Calu3 (cell line): ENCODE measurements around the gene TMEM181. TPM values are rescaled to one million over a fixed set of nuclear protein-coding genes. Genes with fewer than 3 reads are reported as not detected.

Source experiments
- BruUV-seq: library from RNA; stranded (reverse); fragments of 400-500 nt; replicated peaks from 2 replicates; lab custom pipeline; 2021; lab: Mats Ljungman, UMichigan
- CTCF ChIA-PET: fragments of 300-600 bp; sonication (Branson Sonifier 250); formaldehyde crosslinking; loops from one replicate; lab custom pipeline; 2022; ENCODE audit warnings: antibody characterized with exemption; lab: Charles Lee
- DNase-seq: peaks from one replicate; pipeline ENCODE4 v3.0.0; 2022
- H3K27ac Mint-ChIP-seq: one replicate; pipeline ENCODE4 v1.8.0; 2022; ENCODE audit warnings: mixed read lengths; ENCODE audit not compliant: unreplicated experiment
- H3K27me3 Mint-ChIP-seq: one replicate; pipeline ENCODE4 v1.8.0; 2022; ENCODE audit warnings: mixed read lengths; ENCODE audit not compliant: unreplicated experiment
- H3K36me3 Mint-ChIP-seq: one replicate; pipeline ENCODE4 v1.8.0; 2022; ENCODE audit warnings: mild to moderate bottlenecking, moderate library complexity, mixed read lengths; ENCODE audit not compliant: insufficient read depth, unreplicated experiment
- H3K4me1 Mint-ChIP-seq: one replicate; pipeline ENCODE4 v1.8.0; 2022; ENCODE audit warnings: mild to moderate bottlenecking, low read depth, mixed read lengths; ENCODE audit not compliant: unreplicated experiment
- H3K4me3 Mint-ChIP-seq: one replicate; pipeline ENCODE4 v1.8.0; 2022; ENCODE audit warnings: mild to moderate bottlenecking, low read depth, moderate library complexity, mixed read lengths; ENCODE audit not compliant: unreplicated experiment
- H3K9me3 Mint-ChIP-seq: one replicate; pipeline ENCODE4 v1.8.0; 2022; ENCODE audit warnings: low read depth, mixed read lengths; ENCODE audit not compliant: unreplicated experiment
- CTCF ChIP-seq: fragments of 200-600 bp; IDR thresholded peaks from one replicate; pipeline ENCODE4 v1.8.0; 2022; ENCODE audit warnings: antibody characterized with exemption; ENCODE audit not compliant: unreplicated experiment
- intact Hi-C: fragments of 100-400 bp; cut with micrococcal nuclease; formaldehyde crosslinking; loops from one replicate; pipeline ENCODE4 v1.10.0; 2022; ENCODE audit not compliant: unreplicated experiment
- microRNA-seq: library from miRNA; unstranded; fragments of <30 nt; microRNA quantifications from one replicate; pipeline ENCODE4 v1.2.0, GENCODE V29; 2022
- total RNA-seq: library from RNA; stranded (reverse); gene quantifications from 2 replicates; pipeline ENCODE4 v1.2.3, GENCODE V29; 2022

Gene TMEM181
- total RNA-seq, 1 experiment from 2014 or later: 48.7 TPM

- no peaks in the 10 kb centered on the region for H3K36me3 Mint-ChIP-seq
- intact Hi-C loops: no loop called here
- CTCF ChIA-PET: no interaction called here
These were observed 124.4 kb downstream of the TMEM181 start for GRCh38 chr6:158684311-158684710.

GRCh38 chr6:158684745-158685324 is 124.9 kb downstream of the TMEM181 start:
- DNase-seq: no peak
- CTCF ChIA-PET: interaction anchor here (0.7 kb wide), 1 partner anchor 100 kb away, joined by 3 read pairs; no protein-coding TSS in a partner anchor
- H3K27ac Mint-ChIP-seq: no peak overlapping the region
- no peak overlapping the region for H3K4me3 Mint-ChIP-seq
- no TSS peak for BruUV-seq
- H3K4me1 Mint-ChIP-seq: peaks cover 10% of the 10 kb centered on the region
- H3K36me3 Mint-ChIP-seq: no peaks in the 10 kb centered on the region
- intact Hi-C loops: no loop called here
- H3K9me3 Mint-ChIP-seq: no peaks in the 10 kb centered on the region
- TF ChIP-seq CTCF: no peak
- H3K27me3 Mint-ChIP-seq: no peaks in the 10 kb centered on the region

More at GRCh38 chr6:158684311-158684710, 124.4 kb downstream of the TMEM181 start:
- no TSS peak for BruUV-seq
- no peak overlapping the region for H3K27ac Mint-ChIP-seq
- H3K27me3 Mint-ChIP-seq: no peaks in the 10 kb centered on the region
- TF ChIP-seq CTCF: no peak
- no peak for DNase-seq
- H3K4me3 Mint-ChIP-seq: no peak overlapping the region
- no peaks in the 10 kb centered on the region for H3K9me3 Mint-ChIP-seq
- H3K4me1 Mint-ChIP-seq: peaks cover 10% of the 10 kb centered on the region

Small RNAs within 50 kb of the gene (microRNA-seq; reads per million reads assigned to microRNA genes)
- gene MIR7161: not detected

Other genes with a start within 250 kb of the TMEM181 start
- gene TULP4, start 247.6 kb upstream of the TMEM181 start, total RNA-seq: 84.3 and 105 TPM in 2 replicates
- 156 and 167 TPM in 2 replicates for gene DYNLT1, start 84.7 kb downstream of the TMEM181 start, total RNA-seq
- gene SYTL3, start 90.0 kb downstream of the TMEM181 start, total RNA-seq: 14.2 and 15.0 TPM in 2 replicates